Liver (tissue), 9 donors: Measurements from ENCODE around the gene FAM120B. TPM values are rescaled to one million over a fixed set of nuclear protein-coding genes. Genes with fewer than 3 reads are reported as not detected.

ENCODE experiments used
- DNase-seq: peaks from one replicate; pipeline ENCODE4 v3.0.0-alpha.2; 2017; ENCODE audit warnings: low spot score
- H3K27ac ChIP-seq, 2 donors: one replicate each; pipeline ENCODE4 v1.7.0; 2013; ENCODE audit warnings: inconsistent platforms in 2 of 2, low read length in 2 of 2, control low read depth in 1 of 2, low read depth in 1 of 2, mild to moderate bottlenecking in 1 of 2
- H3K27me3 ChIP-seq, 4 donors: one replicate each; pipeline versions ENCODE4 v1.6.1 to v1.7.0; 2013; ENCODE audit warnings: low read length in 3 of 4, inconsistent platforms in 1 of 4, mild to moderate bottlenecking in 1 of 4, moderate library complexity in 1 of 4; ENCODE audit not compliant: control insufficient read depth in 4 of 4, insufficient read depth in 4 of 4
- H3K36me3 ChIP-seq, 4 donors: one replicate each; pipeline versions ENCODE4 v1.6.1 to v1.7.0; 2013; ENCODE audit warnings: low read length in 3 of 4, mild to moderate bottlenecking in 3 of 4, low read depth in 1 of 4, moderate library complexity in 1 of 4; ENCODE audit not compliant: control insufficient read depth in 4 of 4, insufficient read depth in 3 of 4
- H3K4me1 ChIP-seq, 4 donors: one replicate each; pipeline versions ENCODE4 v1.6.1 to v1.7.0; 2013; ENCODE audit warnings: low read length in 3 of 4, mild to moderate bottlenecking in 3 of 4, moderate library complexity in 1 of 4; ENCODE audit not compliant: control insufficient read depth in 4 of 4, insufficient read depth in 4 of 4
- H3K4me3 ChIP-seq, 3 donors: one replicate each; pipeline versions ENCODE4 v1.6.1 to v1.7.0; 2013; ENCODE audit warnings: low read length in 3 of 3, control low read depth in 1 of 3, low read depth in 1 of 3, mild to moderate bottlenecking in 1 of 3
- H3K9ac ChIP-seq, 2 donors: one replicate each; pipeline ENCODE4 v1.7.0; 2013; ENCODE audit warnings: low read length in 2 of 2, mild to moderate bottlenecking in 2 of 2, moderate library complexity in 2 of 2, control low read depth in 1 of 2, low read depth in 1 of 2
- H3K9me3 ChIP-seq, 4 donors: one replicate each; pipeline versions ENCODE4 v1.6.1 to v1.7.0; 2013; ENCODE audit warnings: low read length in 3 of 4; ENCODE audit not compliant: control insufficient read depth in 4 of 4
- EGR1 ChIP-seq, 2 donors: IDR thresholded peaks; 2 replicates each; pipeline ENCODE4 v1.6.1; 2016 to 2018; ENCODE audit warnings: antibody characterized with exemption in 2 of 2, low read depth in 2 of 2
- FOXA1 ChIP-seq: IDR thresholded peaks from 2 replicates; pipeline ENCODE4 v1.6.1; 2016; ENCODE audit warnings: antibody characterized with exemption
- FOXA2 ChIP-seq: IDR thresholded peaks from 2 replicates; pipeline ENCODE4 v1.6.1; 2016; ENCODE audit warnings: antibody characterized with exemption
- GABPA ChIP-seq, 2 donors: IDR thresholded peaks in 1 of 2; conservative IDR thresholded peaks in 1 of 2; 2 replicates each; pipeline ENCODE4 v1.6.1; 2016; ENCODE audit warnings: antibody characterized with exemption in 2 of 2, mild to moderate bottlenecking in 1 of 2, moderate library complexity in 1 of 2
- HNF4A ChIP-seq, 2 donors: conservative IDR thresholded peaks; 2 replicates each; pipeline ENCODE4 v1.6.1; 2016; ENCODE audit warnings: antibody characterized with exemption in 2 of 2, mild to moderate bottlenecking in 2 of 2
- HNF4G ChIP-seq: IDR thresholded peaks from 2 replicates; pipeline ENCODE4 v1.6.1; 2016; ENCODE audit warnings: antibody characterized with exemption
- JUND ChIP-seq, 2 donors: IDR thresholded peaks; 2 replicates each; pipeline ENCODE4 v1.6.1; 2016; ENCODE audit warnings: antibody characterized with exemption in 2 of 2
- NR2F2 ChIP-seq: IDR thresholded peaks from 2 replicates; pipeline ENCODE4 v1.6.1; 2016; ENCODE audit warnings: antibody characterized with exemption
- RAD21 ChIP-seq, 2 donors: IDR thresholded peaks; 2 replicates each; pipeline ENCODE4 v1.6.1; 2016; ENCODE audit warnings: antibody characterized with exemption in 2 of 2, mild to moderate bottlenecking in 2 of 2
- RXRA ChIP-seq, 2 donors: IDR thresholded peaks; 2 replicates each; pipeline ENCODE4 v1.6.1; 2017 to 2018; ENCODE audit warnings: antibody characterized with exemption in 2 of 2, mild to moderate bottlenecking in 1 of 2
- SP1 ChIP-seq: IDR thresholded peaks from 2 replicates; pipeline ENCODE4 v1.6.1; 2018; ENCODE audit warnings: antibody characterized with exemption, mild to moderate bottlenecking
- TAF1 ChIP-seq: conservative IDR thresholded peaks from 2 replicates; pipeline ENCODE4 v1.6.1; 2016; ENCODE audit warnings: antibody characterized with exemption, mild to moderate bottlenecking
- YY1 ChIP-seq: IDR thresholded peaks from 2 replicates; pipeline ENCODE4 v1.6.1; 2016; ENCODE audit warnings: antibody characterized with exemption, mild to moderate bottlenecking
- WGBS: extraction: QIAGEN DNeasy Blood & Tissue Kit; methylation state at CpG from one replicate; pipeline ENCODE4 v1.1.7; 2013; 5-methylcytosine and 5-hydroxymethylcytosine counted together
- polyA plus RNA-seq, 2 donors: library from polyadenylated mRNA; stranded (reverse) in 1 of 2; unstranded in 1 of 2; fragments of 200-250 nt in 1 of 2; fragments of >200 nt in 1 of 2; fragmentation: Nextera tagmentation in 1 of 2; extraction: Ambion mirVana in 1 of 2; gene quantifications; one replicate each; pipeline versions ENCODE4 v1.2.1 to v1.2.3, GENCODE V29; 2013 to 2015
- total RNA-seq, 2 donors: library from RNA; depleted of rRNA; stranded (reverse); fragments of >200 nt; gene quantifications; one replicate each; pipeline ENCODE4 v1.2.3, GENCODE V29; 2014
- TF ChIP-seq, protein P1 (sequence below): fragments of 150-350 bp; IDR thresholded peaks from 2 replicates; pipeline ENCODE4 v1.5.1; 2017; ENCODE audit warnings: improper control_type of control experiment, low read depth, low read length; ENCODE audit not compliant: missing input control
- TF ChIP-seq, protein P2 (sequence below): IDR thresholded peaks from 2 replicates; pipeline ENCODE4 v1.6.1; 2016; ENCODE audit warnings: antibody characterized with exemption
- TF ChIP-seq, protein P3 (sequence below): IDR thresholded peaks from 2 replicates; pipeline ENCODE4 v1.6.1; 2016; ENCODE audit warnings: antibody characterized with exemption
- TF ChIP-seq, protein P4 (sequence below): IDR thresholded peaks from 2 replicates; pipeline ENCODE4 v1.6.1; 2016; ENCODE audit warnings: antibody characterized with exemption, mild to moderate bottlenecking
- TF ChIP-seq, protein P5 (sequence below): IDR thresholded peaks from 2 replicates; pipeline ENCODE4 v1.6.1; 2016; ENCODE audit warnings: antibody characterized with exemption
- donor health status: healthy.
- donor health status: healthy.
- donor health status: healthy.
- donor health status: healthy.
- donor health status: healthy.

FAM120B gene
- total and polyA plus RNA-seq, 4 donors, result 6.0 to 11.1 (median 9.1) TPM

DNA sequence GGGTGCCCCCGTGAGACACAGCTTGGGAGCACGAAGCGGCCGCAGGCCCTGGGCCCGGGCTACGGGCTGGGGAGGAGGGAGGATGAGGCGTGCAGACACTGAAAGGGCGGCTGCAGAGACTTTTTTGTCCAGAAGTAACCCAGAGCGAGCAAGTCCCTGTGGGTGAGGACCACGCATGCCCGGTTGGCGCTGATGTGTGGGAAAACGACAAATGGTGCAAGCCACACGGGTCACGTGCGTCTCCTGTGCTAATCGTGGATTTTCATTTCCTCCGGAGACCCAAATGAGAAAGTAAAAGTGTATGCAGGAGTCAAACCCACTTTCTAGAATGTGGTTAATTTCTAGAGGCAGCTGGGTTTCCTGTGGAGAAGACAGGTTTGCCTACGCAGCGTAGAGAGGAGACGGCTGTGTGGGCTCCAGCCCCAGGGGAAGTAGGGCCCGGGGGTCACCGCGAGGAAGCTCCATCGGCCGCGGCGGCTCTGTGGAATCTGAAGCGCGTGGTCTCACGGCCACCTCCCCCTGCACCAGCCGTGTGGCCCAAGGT lies 34.7 kb upstream of the FAM120B start (continued):
- TF ChIP-seq, protein P1, sequence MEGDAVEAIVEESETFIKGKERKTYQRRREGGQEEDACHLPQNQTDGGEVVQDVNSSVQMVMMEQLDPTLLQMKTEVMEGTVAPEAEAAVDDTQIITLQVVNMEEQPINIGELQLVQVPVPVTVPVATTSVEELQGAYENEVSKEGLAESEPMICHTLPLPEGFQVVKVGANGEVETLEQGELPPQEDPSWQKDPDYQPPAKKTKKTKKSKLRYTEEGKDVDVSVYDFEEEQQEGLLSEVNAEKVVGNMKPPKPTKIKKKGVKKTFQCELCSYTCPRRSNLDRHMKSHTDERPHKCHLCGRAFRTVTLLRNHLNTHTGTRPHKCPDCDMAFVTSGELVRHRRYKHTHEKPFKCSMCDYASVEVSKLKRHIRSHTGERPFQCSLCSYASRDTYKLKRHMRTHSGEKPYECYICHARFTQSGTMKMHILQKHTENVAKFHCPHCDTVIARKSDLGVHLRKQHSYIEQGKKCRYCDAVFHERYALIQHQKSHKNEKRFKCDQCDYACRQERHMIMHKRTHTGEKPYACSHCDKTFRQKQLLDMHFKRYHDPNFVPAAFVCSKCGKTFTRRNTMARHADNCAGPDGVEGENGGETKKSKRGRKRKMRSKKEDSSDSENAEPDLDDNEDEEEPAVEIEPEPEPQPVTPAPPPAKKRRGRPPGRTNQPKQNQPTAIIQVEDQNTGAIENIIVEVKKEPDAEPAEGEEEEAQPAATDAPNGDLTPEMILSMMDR, result no peak
- TF ChIP-seq NR2F2 (no peak), EGR1 (IDR thresholded peaks at IDR 0.05; ENCODE audit: low read depth in 2 of 2) (no peak)
- TF ChIP-seq, protein P2, sequence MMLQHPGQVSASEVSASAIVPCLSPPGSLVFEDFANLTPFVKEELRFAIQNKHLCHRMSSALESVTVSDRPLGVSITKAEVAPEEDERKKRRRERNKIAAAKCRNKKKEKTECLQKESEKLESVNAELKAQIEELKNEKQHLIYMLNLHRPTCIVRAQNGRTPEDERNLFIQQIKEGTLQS, result no peak

DNA sequence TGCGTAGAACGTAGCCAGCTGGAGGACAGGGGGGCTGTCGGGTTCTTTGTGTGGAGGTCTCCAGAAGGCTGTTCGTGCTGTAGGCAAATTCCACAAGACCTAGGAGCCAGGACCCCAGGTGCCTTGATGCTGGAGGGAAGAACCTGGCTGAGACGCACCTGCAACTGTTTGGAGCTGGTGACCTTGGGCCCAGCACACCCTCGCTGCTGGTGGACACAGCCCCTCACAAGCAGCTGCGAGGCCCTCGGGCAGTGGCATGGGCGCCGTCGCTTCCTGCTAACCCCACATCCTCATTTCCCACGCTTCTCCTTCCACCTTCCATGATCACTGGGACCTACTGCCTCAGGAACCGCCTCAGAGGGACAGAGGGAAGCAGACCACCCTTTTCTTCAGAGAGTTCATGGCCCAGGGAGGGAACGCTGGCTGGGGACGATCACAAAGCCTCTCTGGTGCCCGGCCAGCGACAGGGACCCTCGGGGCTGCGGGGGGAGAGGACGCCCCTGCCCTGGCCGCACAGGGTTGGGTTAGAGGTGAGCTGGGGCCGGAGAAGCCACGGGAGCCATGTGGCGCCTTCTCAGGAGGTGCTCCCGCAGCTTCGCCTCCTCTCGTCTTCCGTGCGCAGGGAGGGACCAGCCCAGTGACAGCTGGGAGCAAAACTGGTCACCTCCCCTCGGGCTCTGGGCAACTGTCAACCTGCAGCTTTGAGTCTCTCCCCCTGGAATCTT lies 34.1 kb upstream of the FAM120B start:
- Histone ChIP-seq H3K4me3 (no peak overlapping the region), H3K27me3 (no peaks in the 10 kb centered on the region)
- TF ChIP-seq, protein P3, sequence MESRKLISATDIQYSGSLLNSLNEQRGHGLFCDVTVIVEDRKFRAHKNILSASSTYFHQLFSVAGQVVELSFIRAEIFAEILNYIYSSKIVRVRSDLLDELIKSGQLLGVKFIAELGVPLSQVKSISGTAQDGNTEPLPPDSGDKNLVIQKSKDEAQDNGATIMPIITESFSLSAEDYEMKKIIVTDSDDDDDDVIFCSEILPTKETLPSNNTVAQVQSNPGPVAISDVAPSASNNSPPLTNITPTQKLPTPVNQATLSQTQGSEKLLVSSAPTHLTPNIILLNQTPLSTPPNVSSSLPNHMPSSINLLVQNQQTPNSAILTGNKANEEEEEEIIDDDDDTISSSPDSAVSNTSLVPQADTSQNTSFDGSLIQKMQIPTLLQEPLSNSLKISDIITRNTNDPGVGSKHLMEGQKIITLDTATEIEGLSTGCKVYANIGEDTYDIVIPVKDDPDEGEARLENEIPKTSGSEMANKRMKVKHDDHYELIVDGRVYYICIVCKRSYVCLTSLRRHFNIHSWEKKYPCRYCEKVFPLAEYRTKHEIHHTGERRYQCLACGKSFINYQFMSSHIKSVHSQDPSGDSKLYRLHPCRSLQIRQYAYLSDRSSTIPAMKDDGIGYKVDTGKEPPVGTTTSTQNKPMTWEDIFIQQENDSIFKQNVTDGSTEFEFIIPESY, result no peak
- TF ChIP-seq HNF4G (no peak), EGR1 (IDR thresholded peaks at IDR 0.05; ENCODE audit: low read depth in 2 of 2) (no peak), RAD21 (IDR thresholded peaks at IDR 0.05) (no peak), FOXA2 (no peak), RXRA (IDR thresholded peaks at IDR 0.05) (no peak), NR2F2 (no peak), JUND (IDR thresholded peaks at IDR 0.05) (no peak), TAF1 (no peak), YY1 (no peak), GABPA (IDR thresholded peaks at IDR 0.05 in 1 of 2, conservative IDR thresholded peaks at IDR 0.05 in 1 of 2) (no peak), SP1 (no peak), FOXA1 (no peak), HNF4A (conservative IDR thresholded peaks at IDR 0.05) (no peak)
- TF ChIP-seq, protein P4, sequence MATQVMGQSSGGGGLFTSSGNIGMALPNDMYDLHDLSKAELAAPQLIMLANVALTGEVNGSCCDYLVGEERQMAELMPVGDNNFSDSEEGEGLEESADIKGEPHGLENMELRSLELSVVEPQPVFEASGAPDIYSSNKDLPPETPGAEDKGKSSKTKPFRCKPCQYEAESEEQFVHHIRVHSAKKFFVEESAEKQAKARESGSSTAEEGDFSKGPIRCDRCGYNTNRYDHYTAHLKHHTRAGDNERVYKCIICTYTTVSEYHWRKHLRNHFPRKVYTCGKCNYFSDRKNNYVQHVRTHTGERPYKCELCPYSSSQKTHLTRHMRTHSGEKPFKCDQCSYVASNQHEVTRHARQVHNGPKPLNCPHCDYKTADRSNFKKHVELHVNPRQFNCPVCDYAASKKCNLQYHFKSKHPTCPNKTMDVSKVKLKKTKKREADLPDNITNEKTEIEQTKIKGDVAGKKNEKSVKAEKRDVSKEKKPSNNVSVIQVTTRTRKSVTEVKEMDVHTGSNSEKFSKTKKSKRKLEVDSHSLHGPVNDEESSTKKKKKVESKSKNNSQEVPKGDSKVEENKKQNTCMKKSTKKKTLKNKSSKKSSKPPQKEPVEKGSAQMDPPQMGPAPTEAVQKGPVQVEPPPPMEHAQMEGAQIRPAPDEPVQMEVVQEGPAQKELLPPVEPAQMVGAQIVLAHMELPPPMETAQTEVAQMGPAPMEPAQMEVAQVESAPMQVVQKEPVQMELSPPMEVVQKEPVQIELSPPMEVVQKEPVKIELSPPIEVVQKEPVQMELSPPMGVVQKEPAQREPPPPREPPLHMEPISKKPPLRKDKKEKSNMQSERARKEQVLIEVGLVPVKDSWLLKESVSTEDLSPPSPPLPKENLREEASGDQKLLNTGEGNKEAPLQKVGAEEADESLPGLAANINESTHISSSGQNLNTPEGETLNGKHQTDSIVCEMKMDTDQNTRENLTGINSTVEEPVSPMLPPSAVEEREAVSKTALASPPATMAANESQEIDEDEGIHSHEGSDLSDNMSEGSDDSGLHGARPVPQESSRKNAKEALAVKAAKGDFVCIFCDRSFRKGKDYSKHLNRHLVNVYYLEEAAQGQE, result no peak
- TF ChIP-seq, protein P2, result no peak
- TF ChIP-seq, protein P5, sequence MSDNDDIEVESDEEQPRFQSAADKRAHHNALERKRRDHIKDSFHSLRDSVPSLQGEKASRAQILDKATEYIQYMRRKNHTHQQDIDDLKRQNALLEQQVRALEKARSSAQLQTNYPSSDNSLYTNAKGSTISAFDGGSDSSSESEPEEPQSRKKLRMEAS, result no peak
- TF ChIP-seq, protein P1, result no peak

More for the DNA sequence above, 34.1 kb upstream of the FAM120B start:
- no peak for DNase-seq
- 85% methylated on average over 30 of the region's 30 CpGs for WGBS
- Histone ChIP-seq H3K9ac (no peak overlapping the region), H3K36me3 (no peaks in the 10 kb centered on the region), H3K4me1 (peaks cover 0 to 8% (median 4%) of the 10 kb centered on the region in 4 donors), H3K27ac (no peak overlapping the region), H3K9me3 (no peaks in the 10 kb centered on the region)
